ENCODE measurements around the gene C10orf88. TPM values are rescaled to one million over a fixed set of nuclear protein-coding genes. Genes with fewer than 3 reads are reported as not detected.

C10orf88 gene
- 3.0 TPM for total RNA-seq

- peak; percentile 93 to 98 (median 98) for DNase-seq (ENCODE audit: low read depth in 2 of 3, low spot score in 2 of 3)
Measured at GRCh38 chr10:122953902-122954730, at the start of gene C10orf88. TSS of gene C10orf88 (minus strand) at chr10:122954227. CDS start at chr10:122954178, 49 bp downstream.

DNA sequence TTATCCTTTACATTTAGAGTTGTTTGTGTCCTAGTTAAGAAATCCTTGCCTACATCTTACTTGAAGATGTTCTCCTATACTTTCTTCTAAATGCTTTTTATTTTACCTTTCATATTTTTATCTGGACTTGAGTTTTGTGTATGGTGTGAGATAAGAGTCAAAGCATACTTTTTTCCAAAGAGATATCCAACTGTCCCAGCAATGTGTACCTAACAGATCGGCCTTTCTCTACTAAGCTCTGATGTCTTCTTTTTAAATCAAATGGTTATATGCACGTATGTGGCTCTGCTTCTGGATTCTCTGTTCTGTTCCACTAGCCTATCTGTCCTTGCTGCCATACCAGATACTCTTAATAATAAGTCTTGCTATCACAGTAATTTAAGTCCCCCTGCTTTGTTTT is 47.3 kb upstream of the C10orf88 start:
- DNase-seq (ENCODE audit: low read depth in 2 of 3, low spot score in 2 of 3), result no peak

GRCh38 chr10:123000155-123000554 is 46.1 kb upstream of the C10orf88 start:
- DNase-seq (ENCODE audit: low read depth in 2 of 3, low spot score in 2 of 3), result no peak

GRCh38 chr10:122999347-122999746 is 45.3 kb upstream of the C10orf88 start:
- DNase-seq (ENCODE audit: low read depth in 2 of 3, low spot score in 2 of 3), result no peak

DNA sequence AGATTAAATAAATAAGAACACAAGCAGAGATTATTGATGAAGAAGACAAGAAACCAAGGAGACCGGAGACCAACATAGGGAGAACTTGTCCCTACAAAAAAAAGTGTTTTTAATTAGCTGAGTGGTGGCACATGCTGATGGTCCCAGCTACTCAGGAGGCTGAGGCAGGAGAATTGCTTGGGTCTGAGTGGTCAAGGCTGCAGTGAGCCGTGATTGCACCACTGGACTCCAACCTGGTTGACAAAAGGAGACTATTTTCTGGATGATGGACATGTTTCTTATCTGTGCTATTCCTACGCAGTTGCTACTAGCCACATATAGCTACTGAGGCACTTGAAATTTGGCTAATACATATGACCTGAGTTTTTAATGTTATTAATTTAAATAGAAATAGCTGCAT is 44.9 kb upstream of the C10orf88 start:
- no peak for DNase-seq (ENCODE audit: low read depth in 2 of 3, low spot score in 2 of 3)

DNA sequence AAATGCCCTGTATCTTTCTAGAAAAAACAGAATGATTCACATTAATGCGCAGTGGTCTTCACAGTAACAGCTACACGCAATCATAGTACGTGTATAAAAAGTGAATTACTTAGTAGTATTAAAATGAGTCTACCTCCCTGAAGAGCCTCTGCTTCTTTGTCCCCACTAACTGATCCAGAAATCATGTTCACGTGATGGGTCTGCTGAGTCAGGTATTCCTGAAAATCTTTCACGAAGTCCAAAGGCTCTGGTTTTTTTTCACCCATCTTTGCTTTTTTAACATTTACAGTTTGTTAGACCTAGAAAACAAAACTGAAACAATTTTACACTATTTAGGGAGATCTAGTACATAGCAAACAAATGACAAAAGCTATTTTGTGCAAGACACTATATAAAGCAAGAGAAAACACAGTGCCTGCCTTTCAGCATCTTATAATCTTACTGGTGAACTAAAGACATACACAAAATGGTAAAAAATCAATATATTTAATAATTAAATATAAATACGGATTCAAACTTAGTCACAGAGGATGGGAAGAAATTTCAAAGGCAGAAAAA is 44.4 kb upstream of the C10orf88 start:
- no peak for DNase-seq (ENCODE audit: low read depth in 2 of 3, low spot score in 2 of 3)

DNA sequence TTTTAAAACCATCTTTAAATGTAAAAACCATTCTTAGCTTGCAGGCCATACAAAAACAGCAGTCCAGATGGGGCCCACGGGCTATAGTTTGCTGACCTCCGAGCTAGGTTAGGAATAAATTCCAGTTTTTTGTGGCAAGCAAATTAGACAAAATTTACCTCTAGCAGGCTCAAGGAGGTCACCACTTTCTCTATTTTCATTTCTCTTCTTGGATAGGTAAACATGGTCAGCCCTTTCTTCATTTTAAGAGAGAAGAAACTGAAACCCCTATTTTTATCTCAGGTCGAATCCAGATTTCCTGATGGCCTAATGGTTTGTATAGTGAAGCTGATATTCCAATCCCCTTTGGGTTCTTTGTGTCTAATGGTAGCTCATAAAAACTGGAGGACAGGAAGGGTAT is 43.8 kb upstream of the C10orf88 start:
- DNase-seq (ENCODE audit: low read depth in 2 of 3, low spot score in 2 of 3), result no peak

- no peak for DNase-seq (ENCODE audit: low read depth in 2 of 3, low spot score in 2 of 3)
Measured at GRCh38 chr10:122995936-122996335, 41.9 kb upstream of the C10orf88 start.

- DNase-seq (ENCODE audit: low read depth in 2 of 3, low spot score in 2 of 3), result no peak
Measured at GRCh38 chr10:122993797-122994336, 39.8 kb upstream of the C10orf88 start.

DNA sequence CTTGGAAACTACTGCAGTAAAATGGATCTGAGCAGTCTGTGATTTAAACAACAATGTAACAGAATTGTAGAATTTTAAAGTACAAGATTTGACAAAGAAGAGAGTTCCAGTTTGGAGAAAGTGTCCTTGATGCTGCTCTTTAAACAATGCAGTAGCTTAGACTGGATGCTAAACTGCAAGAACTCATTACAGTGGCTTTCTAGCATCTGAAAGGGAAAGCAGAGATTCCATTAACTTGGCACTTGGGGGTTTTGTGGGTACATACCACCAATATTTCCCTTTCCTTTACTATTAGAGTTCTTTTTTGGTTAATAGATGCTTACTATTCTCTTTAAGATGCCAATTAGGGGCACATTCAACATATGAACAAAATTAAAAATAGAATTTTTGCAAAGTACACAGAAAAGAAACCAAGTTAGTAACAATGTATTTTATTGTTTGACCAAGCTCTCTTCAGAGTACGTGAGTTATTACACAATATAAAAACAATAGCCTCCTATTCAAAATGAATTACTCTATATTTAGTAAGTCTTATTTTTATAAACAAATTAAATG is 38.1 kb upstream of the C10orf88 start:
- DNase-seq (ENCODE audit: low read depth in 2 of 3, low spot score in 2 of 3), result no peak

- no peak for DNase-seq (ENCODE audit: low read depth in 2 of 3, low spot score in 2 of 3)
Measured at GRCh38 chr10:122990278-122990677, 36.3 kb upstream of the C10orf88 start.

DNA sequence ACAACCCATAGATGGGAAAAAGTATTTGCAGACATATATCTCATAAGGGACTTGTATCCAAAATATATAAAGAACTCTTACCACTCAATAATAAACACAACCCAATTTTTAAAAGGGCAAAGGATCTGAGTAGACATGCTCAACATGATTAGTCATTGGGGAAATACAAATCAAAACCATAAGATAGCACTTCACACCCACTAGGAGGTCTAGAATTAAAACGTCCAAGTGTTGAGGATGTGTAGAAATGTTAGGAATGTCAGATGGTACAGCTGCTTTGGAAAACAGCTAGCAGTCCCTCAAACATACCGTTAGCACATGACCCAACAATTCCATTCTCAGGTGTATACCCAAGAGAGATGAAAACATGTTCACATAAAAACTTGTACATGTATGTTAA is 34.5 kb upstream of the C10orf88 start:
- DNase-seq (ENCODE audit: low read depth in 2 of 3, low spot score in 2 of 3), result no peak

- DNase-seq (ENCODE audit: low read depth in 2 of 3, low spot score in 2 of 3), result no peak
Measured at GRCh38 chr10:122986335-122986734, 32.3 kb upstream of the C10orf88 start.

GRCh38 chr10:122984708-122985107 is 30.7 kb upstream of the C10orf88 start:
- no peak for DNase-seq (ENCODE audit: low read depth in 2 of 3, low spot score in 2 of 3)

DNA sequence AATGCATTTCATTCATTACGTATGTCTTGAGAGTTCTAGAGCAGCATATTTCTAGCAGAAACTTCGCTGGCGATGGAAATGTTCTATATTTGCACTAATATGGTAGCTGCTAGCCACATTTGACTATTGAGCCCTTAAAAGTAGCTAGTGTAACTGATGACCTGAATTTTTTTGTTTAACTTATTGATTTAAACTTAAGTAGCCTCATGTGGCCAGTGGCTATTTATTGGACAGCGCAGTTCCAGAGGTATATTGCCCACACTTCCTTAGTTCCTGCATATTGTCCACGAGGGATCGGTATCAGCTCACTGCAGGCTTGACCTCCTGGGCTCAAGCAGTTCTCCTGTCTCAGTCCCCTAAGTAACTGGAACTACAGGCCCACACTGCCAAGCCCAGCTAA is 29.9 kb upstream of the C10orf88 start:
- no peak for DNase-seq (ENCODE audit: low read depth in 2 of 3, low spot score in 2 of 3)

DNA sequence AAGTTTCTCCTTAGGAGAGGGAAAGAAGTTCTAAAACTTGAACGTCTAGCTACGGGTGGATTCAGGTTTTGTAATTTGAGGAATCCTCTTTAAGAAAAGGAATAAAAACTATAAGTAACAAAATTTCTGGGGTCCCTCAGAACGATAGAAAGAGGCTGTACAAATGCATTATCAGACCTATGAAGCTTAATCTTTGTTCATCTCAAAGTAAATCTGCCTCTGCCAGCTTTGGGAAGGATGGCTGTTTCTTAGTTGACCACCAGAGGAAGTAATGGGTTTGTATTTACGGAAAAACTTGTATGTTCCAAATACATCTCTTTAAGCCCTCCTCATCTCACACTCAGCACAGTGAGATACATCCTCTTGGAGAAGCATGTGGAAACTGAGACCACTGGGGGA is 27.0 kb upstream of the C10orf88 start:
- peak in 2 of 3 donors; percentile 33 to 56 for DNase-seq (ENCODE audit: low read depth in 2 of 3, low spot score in 2 of 3)

- DNase-seq (ENCODE audit: low read depth in 2 of 3, low spot score in 2 of 3), result peak; percentile 90 to 96 (median 95)
Measured at GRCh38 chr10:122980209-122981065, 26.4 kb upstream of the C10orf88 start, which contains the start of gene PSTK. TSS of gene PSTK (plus strand) at chr10:122980401. CDS start at chr10:122980480, 79 bp downstream.

- DNase-seq (ENCODE audit: low read depth in 2 of 3, low spot score in 2 of 3), result no peak
Measured at GRCh38 chr10:122974543-122975064, 20.6 kb upstream of the C10orf88 start.

DNA sequence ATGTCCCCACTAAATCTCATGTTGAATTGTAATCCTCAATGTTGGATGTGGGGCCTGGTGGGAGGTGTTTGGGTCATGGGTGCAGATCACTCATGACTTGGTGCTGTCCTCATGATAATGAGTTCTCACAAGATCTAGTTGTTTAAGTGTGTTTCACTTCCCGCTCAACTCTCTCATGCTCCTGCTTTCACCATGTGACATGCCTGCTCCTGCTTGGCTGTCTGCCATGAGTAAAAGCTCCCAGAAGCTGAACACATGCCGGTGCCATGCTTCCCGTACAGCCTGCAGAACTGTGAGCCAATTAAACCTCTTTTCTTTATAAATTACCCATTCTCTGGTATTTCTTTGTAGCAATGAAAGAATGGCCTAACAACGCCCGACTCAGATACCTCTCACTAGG is 20.0 kb upstream of the C10orf88 start:
- DNase-seq (ENCODE audit: low read depth in 2 of 3, low spot score in 2 of 3), result no peak

- no peak for DNase-seq (ENCODE audit: low read depth in 2 of 3, low spot score in 2 of 3)
Measured at GRCh38 chr10:122968698-122969097, 14.7 kb upstream of the C10orf88 start.

All from hematopoietic multipotent progenitor cell (in vitro differentiated cells).